GM23338 (cell line): ENCODE measurements around the gene ACSL4. TPM values are rescaled to one million over a fixed set of nuclear protein-coding genes. Genes with fewer than 3 reads are reported as not detected.

ENCODE experiments used
- ATAC-seq: fragments of 200-7000 bp; cut with Tn5 transposase; 3 replicates; pipeline ENCODE4 v1.9.1; 2020
- DNase-seq: peaks from one replicate; pipeline ENCODE4 v3.0.0-alpha.2; 2015; ENCODE audit warnings: low spot score
- H2AFZ ChIP-seq: fragments of 200-600 bp; sonication (generic); 2 replicates; pipeline ENCODE4 v1.8.0; 2016; ENCODE audit warnings: antibody characterized with exemption, mild to moderate bottlenecking, moderate library complexity
- H3F3A ChIP-seq: fragments of 200-600 bp; sonication (generic); replicated peaks from 2 replicates; pipeline ENCODE4 v1.8.0; 2017; ENCODE audit warnings: antibody characterized with exemption, mixed run types, low read depth
- H3K27ac ChIP-seq: fragments of 200-600 bp; sonication (generic); 2 replicates; pipeline ENCODE4 v1.6.1; 2016; ENCODE audit warnings: low read depth
- H3K27me3 ChIP-seq: fragments of 200-600 bp; sonication (generic); 2 replicates; pipeline ENCODE4 v1.8.0; 2016; ENCODE audit warnings: mild to moderate bottlenecking, mixed run types, moderate library complexity; ENCODE audit not compliant: insufficient read depth
- H3K36me3 ChIP-seq: fragments of 200-600 bp; sonication (generic); 2 replicates; pipeline ENCODE4 v1.8.0; 2016; ENCODE audit warnings: mild to moderate bottlenecking; ENCODE audit not compliant: insufficient read depth
- H3K4me1 ChIP-seq: fragments of 200-600 bp; sonication (generic); 2 replicates; pipeline ENCODE4 v1.8.0; 2016; ENCODE audit warnings: mild to moderate bottlenecking, moderate library complexity; ENCODE audit not compliant: insufficient read depth
- H3K4me2 ChIP-seq: fragments of 200-600 bp; sonication (generic); 2 replicates; pipeline ENCODE4 v1.7.1; 2017; ENCODE audit warnings: mixed run types
- H3K4me3 ChIP-seq: fragments of 200-600 bp; sonication (generic); 2 replicates; pipeline ENCODE4 v1.6.1; 2016; ENCODE audit warnings: mixed run types
- H3K79me2 ChIP-seq: fragments of 200-600 bp; sonication (generic); replicated peaks from 2 replicates; pipeline ENCODE4 v1.8.0; 2017; ENCODE audit warnings: mild to moderate bottlenecking; ENCODE audit not compliant: insufficient read depth
- H3K9me2 ChIP-seq: fragments of 200-600 bp; sonication (generic); 2 replicates; pipeline ENCODE4 v1.8.0; 2017; ENCODE audit not compliant: insufficient read depth
- H4K20me1 ChIP-seq: fragments of 200-600 bp; sonication (generic); replicated peaks from 2 replicates; pipeline ENCODE4 v1.8.0; 2017; ENCODE audit warnings: mild to moderate bottlenecking; ENCODE audit not compliant: insufficient read depth
- H3K27ac Mint-ChIP-seq: 2 replicates; pipeline ENCODE4 v1.8.0; 2020; ENCODE audit warnings: inconsistent platforms, mild to moderate bottlenecking, moderate library complexity, mixed read lengths
- H3K27me3 Mint-ChIP-seq: 3 replicates; pipeline ENCODE4 v1.8.0; 2022; ENCODE audit warnings: low read depth, mild to moderate bottlenecking, moderate library complexity, mixed read lengths, inconsistent platforms; ENCODE audit not compliant: insufficient read depth, poor library complexity
- H3K36me3 Mint-ChIP-seq: 3 replicates; pipeline ENCODE4 v1.8.0; 2021; ENCODE audit warnings: low read depth, mild to moderate bottlenecking, inconsistent platforms, moderate library complexity, mixed read lengths
- H3K4me1 Mint-ChIP-seq: 3 replicates; pipeline ENCODE4 v1.8.0; 2020; ENCODE audit warnings: mild to moderate bottlenecking, inconsistent platforms, mixed read lengths
- H3K4me3 Mint-ChIP-seq: 3 replicates; pipeline ENCODE4 v1.8.0; 2021; ENCODE audit warnings: moderate library complexity, mild to moderate bottlenecking, inconsistent platforms, mixed read lengths
- H3K9me3 Mint-ChIP-seq: 3 replicates; pipeline ENCODE4 v1.8.0; 2020; ENCODE audit warnings: moderate library complexity, mild to moderate bottlenecking, inconsistent platforms, mixed read lengths
- CREB1 ChIP-seq: fragments of 250-450 bp; sonication (Bioruptor Pico); IDR thresholded peaks from 2 replicates; pipeline ENCODE4 v1.5.0; 2020; ENCODE audit warnings: low read depth, mild to moderate bottlenecking, moderate library complexity
- CTCF ChIP-seq, 2 experiments: fragments of 200-600 bp in 1 of 2; sonication (generic) in 1 of 2; conservative IDR thresholded peaks; 2 replicates each; pipeline versions ENCODE4 v1.5.1 to v1.6.1; 2016 to 2017; ENCODE audit warnings: antibody characterized with exemption in 2 of 2, low read depth in 2 of 2, mild to moderate bottlenecking in 2 of 2, moderate library complexity in 1 of 2
- ETS1 ChIP-seq: IDR thresholded peaks from 2 replicates; pipeline ENCODE4 v1.6.1; 2016; ENCODE audit warnings: antibody characterized with exemption
- EZH2 ChIP-seq: fragments of 200-600 bp; sonication (generic); IDR thresholded peaks from one replicate; pipeline ENCODE4 v1.8.0; 2017; ENCODE audit warnings: antibody characterized with exemption, mild to moderate bottlenecking, low read depth; ENCODE audit not compliant: unreplicated experiment
- EZH2phosphoT487 ChIP-seq: fragments of 200-600 bp; sonication (generic); IDR thresholded peaks from one replicate; pipeline ENCODE4 v1.8.1; 2018; ENCODE audit warnings: antibody characterized with exemption; ENCODE audit not compliant: unreplicated experiment
- JUNB ChIP-seq: IDR thresholded peaks from one replicate; pipeline ENCODE4 v1.6.1; 2016; ENCODE audit warnings: antibody characterized with exemption; ENCODE audit not compliant: unreplicated experiment
- NANOG ChIP-seq: IDR thresholded peaks from 2 replicates; pipeline ENCODE4 v1.6.1; 2016; ENCODE audit warnings: antibody characterized with exemption, borderline replicate concordance
- POLR2AphosphoS5 ChIP-seq: IDR thresholded peaks from 2 replicates; pipeline ENCODE4 v1.6.1; 2016; ENCODE audit warnings: antibody characterized with exemption, low read depth
- REST ChIP-seq: IDR thresholded peaks from one replicate; pipeline ENCODE4 v1.6.1; 2018; ENCODE audit warnings: antibody characterized with exemption; ENCODE audit not compliant: unreplicated experiment
- STAT1 ChIP-seq: IDR thresholded peaks from one replicate; pipeline ENCODE4 v1.6.1; 2016; ENCODE audit warnings: antibody characterized with exemption; ENCODE audit not compliant: unreplicated experiment
- ZNF114 ChIP-seq: fragments of 250-450 bp; sonication (Bioruptor Pico); IDR thresholded peaks from 2 replicates; pipeline ENCODE4 v1.5.0; 2020; ENCODE audit warnings: mild to moderate bottlenecking, moderate library complexity
- ZNF462 ChIP-seq: fragments of 250-450 bp; sonication (Bioruptor Pico); IDR thresholded peaks from 2 replicates; pipeline ENCODE4 v1.5.0; 2020; ENCODE audit warnings: mild to moderate bottlenecking, moderate library complexity
- polyA plus RNA-seq: library from polyadenylated mRNA; unstranded; fragments of >200 nt; fragmentation: Nextera tagmentation; extraction: Ambion mirVana; gene quantifications from 2 replicates; pipeline ENCODE4 v1.2.1, GENCODE V29; 2016
- total RNA-seq: library from RNA; depleted of rRNA; stranded (reverse); fragments of >200 nt; shearing (Covaris generic); gene quantifications from 2 replicates; pipeline ENCODE4 v1.2.3, GENCODE V29; 2014

ACSL4 gene
- total and polyA plus RNA-seq, 2 experiments from 2014 or later, result 17.8 to 76.3 TPM

GRCh38 chrX:109747681-109748080 lies 14.6 kb upstream of the ACSL4 start:
- H3K4me3 ChIP-seq, result no peak overlapping the region
- ATAC-seq, result no peak
- no peak for DNase-seq
- H2AFZ ChIP-seq, result no peak overlapping the region
- Mint-ChIP-seq H3K4me1 (no peaks in the 10 kb centered on the region), H3K4me3 (no peak overlapping the region), H3K27me3 (no peaks in the 10 kb centered on the region), H3K36me3 (0 out of 3 replicates have a peak, but pooled peaks cover 3% of the 10 kb centered on the region), H3K27ac (no peak overlapping the region), H3K9me3 (peaks cover 3% of the 10 kb centered on the region; the same call in 2 of the 3 replicates)
- H3K27ac ChIP-seq, result no peak overlapping the region
- no peaks in the 10 kb centered on the region for H3F3A ChIP-seq
- no peaks in the 10 kb centered on the region for H3K9me2 ChIP-seq
- H4K20me1 ChIP-seq, result no peaks in the 10 kb centered on the region
- no peaks in the 10 kb centered on the region for H3K27me3 ChIP-seq
- no peaks in the 10 kb centered on the region for H3K79me2 ChIP-seq
- no peaks in the 10 kb centered on the region for H3K36me3 ChIP-seq
- no peak overlapping the region for H3K4me2 ChIP-seq
- H3K4me1 ChIP-seq, result no peaks in the 10 kb centered on the region
- TF ChIP-seq CTCF (conservative IDR thresholded peaks at IDR 0.05; ENCODE audit: low read depth in 2 of 2), result no peak
- no peak for TF ChIP-seq ZNF114
- TF ChIP-seq EZH2phosphoT487, result no peak
- no peak for TF ChIP-seq NANOG
- TF ChIP-seq REST, result no peak
- no peak for TF ChIP-seq STAT1
- no peak for TF ChIP-seq JUNB
- TF ChIP-seq CREB1 (CRISPR knock-in tag), result no peak
- no peak for TF ChIP-seq EZH2
- TF ChIP-seq ETS1, result no peak
- TF ChIP-seq POLR2AphosphoS5, result no peak
- no peak for TF ChIP-seq ZNF462 (CRISPR knock-in tag)
